ENCODE data around the gene ZNF555.

DNA sequence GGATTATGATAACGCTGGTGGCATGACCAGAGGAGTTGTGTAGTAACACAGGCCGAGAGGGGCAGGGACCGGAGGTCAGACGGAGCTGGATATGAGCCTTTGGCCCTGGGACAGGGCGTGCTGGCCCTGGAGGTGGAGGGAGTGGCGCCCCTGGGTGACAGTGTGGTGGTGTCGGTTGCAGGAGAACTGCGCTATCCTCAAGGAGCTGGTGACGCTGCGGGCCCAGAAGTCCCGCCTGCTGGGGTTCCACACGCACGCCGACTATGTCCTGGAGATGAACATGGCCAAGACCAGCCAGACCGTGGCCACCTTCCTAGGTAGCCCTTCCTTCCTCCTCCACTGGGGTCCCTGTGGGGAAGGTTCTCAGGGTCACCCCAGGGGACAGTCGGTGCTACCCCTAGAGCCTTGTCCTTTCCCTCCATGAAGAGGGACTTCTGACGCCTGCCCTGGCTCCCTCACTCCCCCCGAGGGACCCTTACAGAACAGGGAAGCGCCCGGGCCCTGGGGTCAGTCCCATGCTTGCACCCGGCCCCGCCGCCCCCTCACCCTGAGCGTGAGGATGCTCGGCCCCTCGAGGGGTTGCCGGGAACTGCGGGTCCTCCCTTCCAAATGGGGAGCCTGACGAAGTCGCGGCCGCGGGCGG, 34.4 kb upstream of the ZNF555 start:
- TF ChIP-seq POLR2A (IDR thresholded peaks at IDR 0.05; ENCODE audit: low read length) = no peak
- no peak for TF ChIP-seq GATA1 (IDR thresholded peaks at IDR 0.05; ENCODE audit: low read depth, low read length)
